Nephron progenitor cell (in vitro differentiated cells): ENCODE measurements around the gene ANKRD11.
"Not testable (repeated sequence)": the region's sequence is repeated elsewhere in the genome, so short reads cannot be mapped to it uniquely, and the experiment has no call there.

Experiments
- DNase-seq: peaks from one replicate; pipeline ENCODE4 v3.0.0; 2021
- H3K27ac Mint-ChIP-seq: 2 replicates; pipeline ENCODE4 v1.8.0; 2021; ENCODE audit warnings: mild to moderate bottlenecking, moderate library complexity, mixed read lengths
- H3K27me3 Mint-ChIP-seq: 2 replicates; pipeline ENCODE4 v1.8.0; 2021; ENCODE audit warnings: mild to moderate bottlenecking, low read depth, mixed read lengths; ENCODE audit not compliant: poor library complexity
- H3K36me3 Mint-ChIP-seq: 2 replicates; pipeline ENCODE4 v1.8.0; 2021; ENCODE audit warnings: low read depth, mixed read lengths
- H3K4me1 Mint-ChIP-seq: 2 replicates; pipeline ENCODE4 v1.8.0; 2021; ENCODE audit warnings: mixed read lengths
- H3K4me3 Mint-ChIP-seq: 2 replicates; pipeline ENCODE4 v1.8.0; 2021; ENCODE audit warnings: mild to moderate bottlenecking, moderate library complexity, mixed read lengths
- H3K9me3 Mint-ChIP-seq: 2 replicates; pipeline ENCODE4 v1.8.0; 2021; ENCODE audit warnings: mild to moderate bottlenecking, moderate library complexity, mixed read lengths
- CTCF ChIP-seq: fragments of 200-600 bp; sonication (generic); IDR thresholded peaks from 2 replicates; pipeline ENCODE4 v1.5.0; 2021; ENCODE audit warnings: antibody characterized with exemption

Gene ANKRD11

DNA sequence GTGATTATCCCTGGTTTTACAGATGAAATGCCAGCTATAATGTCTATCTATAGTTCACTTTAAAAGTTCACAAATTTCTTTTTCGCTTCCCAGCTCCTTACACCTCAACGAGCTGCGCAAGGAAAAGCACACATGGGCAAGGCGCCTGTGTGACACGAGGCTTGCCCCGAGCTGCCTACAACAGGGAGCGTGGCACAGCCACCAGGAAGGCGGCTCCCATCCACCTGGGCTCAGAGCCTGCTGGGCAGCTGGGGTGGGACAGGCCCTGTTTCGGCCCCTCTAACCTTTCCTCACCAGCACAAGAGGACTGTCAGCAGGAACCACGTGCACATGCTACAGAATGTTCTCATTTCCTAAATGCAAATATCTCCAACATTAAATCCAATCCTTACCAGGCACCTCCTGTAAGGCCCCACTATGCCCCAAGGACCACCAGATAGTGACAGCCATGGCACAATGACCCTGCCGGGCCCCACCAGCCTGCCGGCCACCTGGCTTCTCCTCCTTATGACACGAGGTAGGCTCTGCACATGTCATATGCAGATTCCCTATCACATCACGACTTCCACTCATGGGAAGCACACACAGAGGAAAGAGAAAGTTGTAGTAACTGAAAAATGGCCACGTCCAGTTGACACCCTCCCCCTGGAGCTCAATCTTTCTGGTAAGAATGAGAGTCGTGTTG, 180.8 kb downstream of the ANKRD11 start:
- no peaks in the 10 kb centered on the region for H3K9me3 Mint-ChIP-seq
- H3K4me3 Mint-ChIP-seq, result no peak overlapping the region
- no peak overlapping the region for H3K27ac Mint-ChIP-seq
- H3K4me1 Mint-ChIP-seq, result peaks cover 14% of the 10 kb centered on the region
- TF ChIP-seq CTCF, result no peak
- H3K36me3 Mint-ChIP-seq, result peaks cover 57% of the 10 kb centered on the region
- DNase-seq, result no peak
- peaks cover 3% of the 10 kb centered on the region for H3K27me3 Mint-ChIP-seq

DNA sequence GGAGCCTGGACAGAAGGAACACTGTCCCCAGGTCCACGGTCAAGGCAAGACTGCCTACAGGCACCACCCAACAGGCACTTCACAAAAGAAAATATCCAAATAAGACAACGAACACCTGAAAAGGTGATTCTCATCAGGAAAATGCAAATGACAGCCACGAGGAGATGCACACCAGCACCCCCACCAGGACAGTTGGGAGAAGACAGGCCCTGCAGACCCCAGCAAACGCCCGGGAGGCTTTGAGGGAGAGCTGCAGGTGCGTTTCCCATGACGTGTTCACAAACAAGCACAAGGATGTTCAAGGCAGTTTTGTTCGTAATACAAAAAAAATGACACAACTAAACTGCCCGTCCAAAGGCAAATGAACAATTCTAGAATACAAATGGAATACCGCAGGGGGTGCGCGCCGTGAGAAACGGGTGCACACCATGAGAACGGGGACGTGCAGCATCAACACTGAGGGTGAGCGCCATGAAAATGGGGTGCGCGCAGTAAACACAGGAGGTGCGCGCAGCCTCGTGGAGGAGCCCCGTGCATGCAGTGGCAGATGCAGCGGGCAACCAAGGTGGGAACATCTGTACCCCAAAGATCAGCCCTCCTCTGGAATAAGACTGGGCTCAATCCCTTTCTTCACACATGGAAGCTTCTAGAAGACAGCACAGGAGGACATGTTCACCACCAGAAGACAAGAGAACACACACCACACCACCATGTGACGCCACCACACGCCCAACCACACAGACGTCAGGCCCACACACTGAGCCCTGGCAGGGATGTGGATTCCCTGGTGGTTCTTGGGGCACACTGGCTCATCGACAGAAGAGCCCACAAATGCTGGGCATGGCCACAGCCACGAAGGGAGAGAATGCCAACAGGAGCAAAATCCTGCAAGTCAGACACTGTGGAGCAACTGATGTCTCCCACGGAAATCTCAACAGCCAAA, 181.7 kb downstream of the ANKRD11 start:
- Mint-ChIP-seq H3K27me3 (peaks cover 3% of the 10 kb centered on the region), H3K4me1 (peaks cover 5% of the 10 kb centered on the region), H3K9me3 (no peaks in the 10 kb centered on the region), H3K27ac (no peak overlapping the region), H3K4me3 (no peak overlapping the region), H3K36me3 (peaks cover 66% of the 10 kb centered on the region)
- TF ChIP-seq CTCF, result peak; percentile 39
- DNase-seq, result no peak

- Mint-ChIP-seq H3K36me3 (peaks cover 63% of the 10 kb centered on the region), H3K27me3 (peaks cover 3% of the 10 kb centered on the region), H3K9me3 (no peaks in the 10 kb centered on the region), H3K4me1 (no peaks in the 10 kb centered on the region), H3K27ac (peak overlapping the region; percentile 69), H3K4me3 (no peak overlapping the region)
- TF ChIP-seq CTCF, result no peak
- no peak for DNase-seq
Observed at GRCh38 chr16:89307421-89307805, 182.9 kb downstream of the ANKRD11 start.

- Mint-ChIP-seq H3K27ac (peak overlapping the region; percentile 69), H3K36me3 (peaks cover 58% of the 10 kb centered on the region)
- H3K27me3 Mint-ChIP-seq, H3K9me3 Mint-ChIP-seq, H3K4me1 Mint-ChIP-seq, H3K4me3 Mint-ChIP-seq, DNase-seq: not testable (repeated sequence)
Observed at GRCh38 chr16:89306457-89307420, 183.6 kb downstream of the ANKRD11 start.

GRCh38 chr16:89304941-89305705, 185.2 kb downstream of the ANKRD11 start:
- H3K27ac Mint-ChIP-seq, result no peak overlapping the region
- peaks cover 4% of the 10 kb centered on the region for H3K4me1 Mint-ChIP-seq
- no peaks in the 10 kb centered on the region for H3K27me3 Mint-ChIP-seq
- no peak for TF ChIP-seq CTCF
- no peak for DNase-seq
- H3K9me3 Mint-ChIP-seq, result no peaks in the 10 kb centered on the region
- peaks cover 49% of the 10 kb centered on the region for H3K36me3 Mint-ChIP-seq
- H3K4me3 Mint-ChIP-seq, result no peak overlapping the region
